Left ventricle myocardium inferior (tissue), 1 donor: ENCODE data around the gene SLMAP. TPM values are rescaled to one million over a fixed set of nuclear protein-coding genes. Genes with fewer than 3 reads are reported as not detected.

Source experiments
- DNase-seq: peaks from one replicate; pipeline ENCODE4 v3.0.0-alpha.2; 2020
- H3K27ac ChIP-seq: fragments of 200-600 bp; replicated peaks from 2 replicates; pipeline ENCODE4 v1.8.0; 2021
- H3K27me3 ChIP-seq: fragments of 200-600 bp; 2 replicates; pipeline ENCODE4 v1.8.0; 2021; ENCODE audit warnings: low read depth
- H3K36me3 ChIP-seq: fragments of 200-600 bp; 2 replicates; pipeline ENCODE4 v1.8.0; 2021
- H3K4me1 ChIP-seq: fragments of 200-600 bp; 2 replicates; pipeline ENCODE4 v1.8.0; 2021
- H3K4me3 ChIP-seq: fragments of 200-600 bp; 2 replicates; pipeline ENCODE4 v1.8.0; 2021; ENCODE audit warnings: mild to moderate bottlenecking, moderate library complexity
- H3K9me3 ChIP-seq: fragments of 200-600 bp; replicated peaks from 2 replicates; pipeline ENCODE4 v1.8.0; 2021
- intact Hi-C: fragments of 100-400 bp; cut with micrococcal nuclease; formaldehyde crosslinking; loops from one replicate; pipeline ENCODE4 v1.11.0; 2022
- total RNA-seq: library from RNA; stranded (reverse); fragmentation: NEBNext Ultra II Directional; extraction: Animal tissue kit (Norgen Biotek cat#: 25700); gene quantifications from one replicate; pipeline ENCODE4 v1.2.1, GENCODE V29; 2021
- TF ChIP-seq, protein P1 (sequence below): fragments of 200-600 bp; IDR thresholded peaks from 2 replicates; pipeline ENCODE4 v1.8.0; 2021; ENCODE audit warnings: antibody characterized with exemption, mild to moderate bottlenecking, borderline replicate concordance
- donor health status: DM: no; HTN: yes; CAD: no; lungs with severe emphysema.

The SLMAP gene
- total RNA-seq, 1 donor from 2014 or later: 316 TPM

GRCh38 chr3:57826952-57827723 is 71.0 kb downstream of the SLMAP start:
- Histone ChIP-seq H3K27ac (no peak overlapping the region), H3K4me3 (no peak overlapping the region), H3K9me3 (no peaks in the 10 kb centered on the region), H3K36me3 (peaks cover 5% of the 10 kb centered on the region), H3K27me3 (no peaks in the 10 kb centered on the region), H3K4me1 (peaks cover 57% of the 10 kb centered on the region)
- DNase-seq: no peak
- intact Hi-C loops: loop anchor here (10.0 kb wide), 1 partner anchor 192 kb away; no protein-coding TSS in a partner anchor
- TF ChIP-seq, protein P1, sequence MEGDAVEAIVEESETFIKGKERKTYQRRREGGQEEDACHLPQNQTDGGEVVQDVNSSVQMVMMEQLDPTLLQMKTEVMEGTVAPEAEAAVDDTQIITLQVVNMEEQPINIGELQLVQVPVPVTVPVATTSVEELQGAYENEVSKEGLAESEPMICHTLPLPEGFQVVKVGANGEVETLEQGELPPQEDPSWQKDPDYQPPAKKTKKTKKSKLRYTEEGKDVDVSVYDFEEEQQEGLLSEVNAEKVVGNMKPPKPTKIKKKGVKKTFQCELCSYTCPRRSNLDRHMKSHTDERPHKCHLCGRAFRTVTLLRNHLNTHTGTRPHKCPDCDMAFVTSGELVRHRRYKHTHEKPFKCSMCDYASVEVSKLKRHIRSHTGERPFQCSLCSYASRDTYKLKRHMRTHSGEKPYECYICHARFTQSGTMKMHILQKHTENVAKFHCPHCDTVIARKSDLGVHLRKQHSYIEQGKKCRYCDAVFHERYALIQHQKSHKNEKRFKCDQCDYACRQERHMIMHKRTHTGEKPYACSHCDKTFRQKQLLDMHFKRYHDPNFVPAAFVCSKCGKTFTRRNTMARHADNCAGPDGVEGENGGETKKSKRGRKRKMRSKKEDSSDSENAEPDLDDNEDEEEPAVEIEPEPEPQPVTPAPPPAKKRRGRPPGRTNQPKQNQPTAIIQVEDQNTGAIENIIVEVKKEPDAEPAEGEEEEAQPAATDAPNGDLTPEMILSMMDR: no peak

GRCh38 chr3:57827757-57828156 is 71.6 kb downstream of the SLMAP start:
- no peak overlapping the region for H3K27ac ChIP-seq
- no peaks in the 10 kb centered on the region for H3K27me3 ChIP-seq
- no peaks in the 10 kb centered on the region for H3K9me3 ChIP-seq
- H3K4me1 ChIP-seq: peaks cover 52% of the 10 kb centered on the region
- H3K36me3 ChIP-seq: peaks cover 5% of the 10 kb centered on the region
- intact Hi-C loops: loop anchor here (10.0 kb wide), 1 partner anchor 193 kb away; no protein-coding TSS in a partner anchor
- DNase-seq: no peak
- TF ChIP-seq, protein P1: no peak
- no peak overlapping the region for H3K4me3 ChIP-seq

GRCh38 chr3:57832486-57832885 is 76.4 kb downstream of the SLMAP start:
- H3K4me3 ChIP-seq: no peak overlapping the region
- no peak overlapping the region for H3K27ac ChIP-seq
- no peaks in the 10 kb centered on the region for H3K9me3 ChIP-seq
- peaks cover 22% of the 10 kb centered on the region for H3K4me1 ChIP-seq
- peaks cover 5% of the 10 kb centered on the region for H3K36me3 ChIP-seq
- DNase-seq: no peak
- no peaks in the 10 kb centered on the region for H3K27me3 ChIP-seq
- TF ChIP-seq, protein P1: no peak
- intact Hi-C loops: no loop called here

DNA sequence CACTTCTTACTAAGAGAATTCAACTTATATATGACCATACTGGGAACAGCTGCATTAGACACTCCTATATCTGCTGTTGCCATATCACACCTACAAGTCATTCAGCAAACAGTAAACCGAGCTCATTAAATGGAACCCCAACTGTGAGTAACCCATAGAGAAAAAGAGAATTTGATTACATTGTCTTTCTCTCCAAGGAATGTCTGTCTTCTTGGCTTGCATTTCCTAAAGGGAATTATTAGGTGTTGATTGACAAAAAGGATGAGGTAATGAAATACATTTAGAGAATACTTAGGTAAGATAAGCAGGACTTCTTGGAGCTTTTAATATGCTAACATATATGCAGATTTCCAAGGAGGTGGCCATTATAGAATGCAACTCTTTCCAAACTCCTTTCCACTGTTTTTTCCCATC is 76.8 kb downstream of the SLMAP start:
- H3K27me3 ChIP-seq: no peaks in the 10 kb centered on the region
- no peaks in the 10 kb centered on the region for H3K9me3 ChIP-seq
- TF ChIP-seq, protein P1: no peak
- peaks cover 5% of the 10 kb centered on the region for H3K36me3 ChIP-seq
- no peak for DNase-seq
- H3K4me1 ChIP-seq: peaks cover 18% of the 10 kb centered on the region
- intact Hi-C loops: no loop called here
- no peak overlapping the region for H3K4me3 ChIP-seq
- H3K27ac ChIP-seq: no peak overlapping the region

DNA sequence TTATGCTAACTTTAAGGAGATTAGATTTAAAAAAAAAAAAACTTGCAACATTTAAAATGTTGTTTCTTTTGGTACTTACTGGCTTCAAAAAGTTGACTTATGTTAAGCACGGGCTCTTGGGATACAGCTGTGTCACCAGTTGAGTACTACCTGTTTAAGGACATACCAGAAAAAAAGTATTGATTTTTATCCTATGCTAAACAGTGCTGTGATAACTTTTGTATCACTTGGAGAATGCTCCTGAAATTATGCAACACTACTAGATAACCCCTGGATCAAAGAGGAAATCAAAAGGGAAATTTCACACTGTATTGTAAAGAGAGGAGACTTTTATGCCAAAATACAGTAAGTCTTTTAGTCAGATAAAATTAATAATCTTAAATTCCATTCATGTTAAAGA is 77.7 kb downstream of the SLMAP start:
- Histone ChIP-seq H3K36me3 (peaks cover 5% of the 10 kb centered on the region), H3K4me3 (no peak overlapping the region), H3K4me1 (peaks cover 16% of the 10 kb centered on the region), H3K27ac (no peak overlapping the region), H3K9me3 (no peaks in the 10 kb centered on the region), H3K27me3 (no peaks in the 10 kb centered on the region)
- no peak for DNase-seq
- TF ChIP-seq, protein P1: no peak
- intact Hi-C loops: no loop called here
